Nephron (organoid): ENCODE measurements around the gene LMBR1.

ENCODE experiments used
- H3K27ac Mint-ChIP-seq, 3 experiments: 2 replicates each; pipeline ENCODE4 v1.8.0; 2020; ENCODE audit warnings: mixed read lengths in 3 of 3, mild to moderate bottlenecking in 2 of 3, moderate library complexity in 1 of 3
- H3K27me3 Mint-ChIP-seq: 2 replicates; pipeline ENCODE4 v1.8.0; 2021; ENCODE audit warnings: low read depth, mild to moderate bottlenecking, moderate library complexity, mixed read lengths
- H3K36me3 Mint-ChIP-seq: 2 replicates; pipeline ENCODE4 v1.8.0; 2020; ENCODE audit warnings: low read depth, mixed read lengths
- H3K4me1 Mint-ChIP-seq: 2 replicates; pipeline ENCODE4 v1.8.0; 2020; ENCODE audit warnings: mixed read lengths
- H3K4me3 Mint-ChIP-seq, 3 experiments: 2 replicates each; pipeline ENCODE4 v1.8.0; 2020; ENCODE audit warnings: mild to moderate bottlenecking in 3 of 3, mixed read lengths in 3 of 3, moderate library complexity in 2 of 3
- H3K9me3 Mint-ChIP-seq: 2 replicates; pipeline ENCODE4 v1.8.0; 2020; ENCODE audit warnings: mixed read lengths
- CTCF ChIP-seq, 3 experiments: fragments of 200-600 bp; sonication (generic); IDR thresholded peaks; one replicate each; pipeline ENCODE4 v1.5.0; 2021; ENCODE audit warnings: antibody characterized with exemption in 3 of 3; ENCODE audit not compliant: unreplicated experiment in 3 of 3

LMBR1 gene

GRCh38 chr7:156892081-156892800 is 742 bp downstream of the LMBR1 start:
- H3K4me1 Mint-ChIP-seq = peaks cover 32% of the 10 kb centered on the region
- no peaks in the 10 kb centered on the region for H3K27me3 Mint-ChIP-seq
- no peak for TF ChIP-seq CTCF (IDR thresholded peaks at IDR 0.05; ENCODE audit: unreplicated experiment in 3 of 3)
- H3K27ac Mint-ChIP-seq = peak overlapping the region; percentile 13 to 89 (median 83)
- H3K36me3 Mint-ChIP-seq = peaks cover 8% of the 10 kb centered on the region
- no peaks in the 10 kb centered on the region for H3K9me3 Mint-ChIP-seq
- peak overlapping the region; percentile 91 to 99 (median 95) for H3K4me3 Mint-ChIP-seq

GRCh38 chr7:156889746-156890145 is 3.2 kb downstream of the LMBR1 start:
- peaks cover 24% of the 10 kb centered on the region for H3K4me1 Mint-ChIP-seq
- H3K4me3 Mint-ChIP-seq = peak overlapping the region; percentile 47 to 74 (median 70)
- H3K27me3 Mint-ChIP-seq = no peaks in the 10 kb centered on the region
- peaks cover 13% of the 10 kb centered on the region for H3K36me3 Mint-ChIP-seq
- no peaks in the 10 kb centered on the region for H3K9me3 Mint-ChIP-seq
- TF ChIP-seq CTCF (IDR thresholded peaks at IDR 0.05; ENCODE audit: unreplicated experiment in 3 of 3) = no peak
- H3K27ac Mint-ChIP-seq = no peak overlapping the region

- TF ChIP-seq CTCF (IDR thresholded peaks at IDR 0.05; ENCODE audit: unreplicated experiment in 3 of 3) = no peak
- Mint-ChIP-seq H3K9me3 (no peaks in the 10 kb centered on the region), H3K4me3 (peak overlapping the region in 2 of 3 experiments; percentile 51 to 69), H3K27ac (no peak overlapping the region), H3K4me1 (peaks cover 23% of the 10 kb centered on the region), H3K27me3 (no peaks in the 10 kb centered on the region), H3K36me3 (peaks cover 19% of the 10 kb centered on the region)
These were observed 3.9 kb downstream of the LMBR1 start for GRCh38 chr7:156889089-156889488.

GRCh38 chr7:156886020-156886795 is 6.8 kb downstream of the LMBR1 start:
- no peaks in the 10 kb centered on the region for H3K27me3 Mint-ChIP-seq
- peaks cover 16% of the 10 kb centered on the region for H3K4me1 Mint-ChIP-seq
- H3K27ac Mint-ChIP-seq = no peak overlapping the region
- H3K4me3 Mint-ChIP-seq = no peak overlapping the region
- H3K36me3 Mint-ChIP-seq = peaks cover 45% of the 10 kb centered on the region
- TF ChIP-seq CTCF (IDR thresholded peaks at IDR 0.05; ENCODE audit: unreplicated experiment in 3 of 3) = no peak
- peaks cover 9% of the 10 kb centered on the region for H3K9me3 Mint-ChIP-seq

- Mint-ChIP-seq H3K4me3 (no peak overlapping the region), H3K27me3 (no peaks in the 10 kb centered on the region), H3K27ac (no peak overlapping the region), H3K36me3 (peaks cover 74% of the 10 kb centered on the region), H3K4me1 (no peaks in the 10 kb centered on the region), H3K9me3 (peaks cover 43% of the 10 kb centered on the region)
- no peak for TF ChIP-seq CTCF (IDR thresholded peaks at IDR 0.05; ENCODE audit: unreplicated experiment in 3 of 3)
These were observed 11.3 kb downstream of the LMBR1 start for GRCh38 chr7:156881679-156882078.
